ENCODE results near the gene TMEM181.

The TMEM181 gene

GRCh38 chr6:158565122-158565429 lies 5.2 kb downstream of the TMEM181 start:
- DNase-seq = no peak

GRCh38 chr6:158565482-158566040 lies 5.7 kb downstream of the TMEM181 start:
- DNase-seq = no peak

GRCh38 chr6:158566207-158566818 lies 6.4 kb downstream of the TMEM181 start:
- no peak for DNase-seq

GRCh38 chr6:158567152-158567551 lies 7.3 kb downstream of the TMEM181 start:
- DNase-seq = no peak

- DNase-seq = no peak
These were observed 8.0 kb downstream of the TMEM181 start for GRCh38 chr6:158567871-158568401.

- no peak for DNase-seq
These were observed 8.7 kb downstream of the TMEM181 start for GRCh38 chr6:158568549-158568948.

GRCh38 chr6:158569036-158569435 lies 9.1 kb downstream of the TMEM181 start:
- DNase-seq = no peak

GRCh38 chr6:158570681-158570962 lies 10.7 kb downstream of the TMEM181 start:
- no peak for DNase-seq

- DNase-seq = no peak
These were observed 12.1 kb downstream of the TMEM181 start for GRCh38 chr6:158571826-158572652.

GRCh38 chr6:158572653-158573541 lies 13.0 kb downstream of the TMEM181 start:
- DNase-seq = no peak

- no peak for DNase-seq
These were observed 13.6 kb downstream of the TMEM181 start for GRCh38 chr6:158573542-158573931.

GRCh38 chr6:158574800-158575199 lies 14.9 kb downstream of the TMEM181 start:
- DNase-seq = no peak

- peak; percentile 15 for DNase-seq
These were observed 15.7 kb downstream of the TMEM181 start for GRCh38 chr6:158575550-158575949.

- no peak for DNase-seq
These were observed 24.4 kb downstream of the TMEM181 start for GRCh38 chr6:158584236-158584651.

GRCh38 chr6:158586652-158587051 lies 26.8 kb downstream of the TMEM181 start:
- DNase-seq = no peak

- DNase-seq = no peak
These were observed 29.5 kb downstream of the TMEM181 start for GRCh38 chr6:158589366-158589765.

GRCh38 chr6:158591134-158591809 lies 31.4 kb downstream of the TMEM181 start:
- no peak for DNase-seq

- no peak for DNase-seq
These were observed 31.9 kb downstream of the TMEM181 start for GRCh38 chr6:158591810-158592209.

GRCh38 chr6:158593670-158594069 lies 33.8 kb downstream of the TMEM181 start:
- no peak for DNase-seq

- DNase-seq = peak; percentile 6
These were observed 35.3 kb downstream of the TMEM181 start for GRCh38 chr6:158595223-158595622.

GRCh38 chr6:158596861-158597260 lies 37.0 kb downstream of the TMEM181 start:
- DNase-seq = no peak

GRCh38 chr6:158597565-158597964 lies 37.7 kb downstream of the TMEM181 start:
- DNase-seq = no peak

Measured in fibroblast of skin of back (primary cell).